Keratinocyte (primary cell): ENCODE data around the gene TFR2. TPM values are rescaled to one million over a fixed set of nuclear protein-coding genes. Genes with fewer than 3 reads are reported as not detected.
A peak's percentile ranks its signal among the peaks of the same experiment; 100 is the strongest.

ENCODE experiments used
- DNase-seq: peaks from one replicate; pipeline ENCODE4 v3.0.0-alpha.2; 2011; ENCODE audit warnings: low read depth, missing footprints, low spot score
- FAIRE-seq: peaks from 2 replicates; lab custom pipeline; 2011; peaks lifted over from hg19 to GRCh38; lab: Jason Lieb, UNC
- H2AFZ ChIP-seq: 2 replicates; pipeline ENCODE4 v1.6.0; 2012; ENCODE audit warnings: low read length, control low read depth, inconsistent platforms; ENCODE audit not compliant: control insufficient read depth
- H3K27ac ChIP-seq: 2 replicates; pipeline ENCODE4 v1.5.1; 2011; ENCODE audit warnings: low read length; ENCODE audit not compliant: control insufficient read depth, insufficient read depth
- H3K27me3 ChIP-seq: 3 replicates; pipeline ENCODE4 v1.6.0; 2011; ENCODE audit warnings: low read length; ENCODE audit not compliant: control insufficient read depth, insufficient read depth; ENCODE audit errors: extremely low read depth
- H3K36me3 ChIP-seq, 2 experiments: 2 replicates in 1 of 2; 3 replicates in 1 of 2; pipeline ENCODE4 v1.5.1; 2011; ENCODE audit warnings: low read length in 2 of 2, mild to moderate bottlenecking in 1 of 2; ENCODE audit not compliant: control insufficient read depth in 2 of 2, insufficient read depth in 2 of 2; ENCODE audit errors: extremely low read depth in 1 of 2
- H3K4me1 ChIP-seq: 3 replicates; pipeline ENCODE4 v1.5.1; 2011; ENCODE audit warnings: low read length; ENCODE audit not compliant: control insufficient read depth, insufficient read depth; ENCODE audit errors: extremely low read depth
- H3K4me2 ChIP-seq: 3 replicates; pipeline ENCODE4 v1.6.0; 2011; ENCODE audit warnings: low read depth, low read length; ENCODE audit not compliant: control insufficient read depth, insufficient read depth; ENCODE audit errors: extremely low read depth
- H3K4me3 ChIP-seq, 3 experiments: fragments of 200-600 bp in 1 of 3; sonication (generic) in 1 of 3; 2 replicates in 2 of 3; 3 replicates in 1 of 3; pipeline ENCODE4 v1.5.1; 2011 to 2016; ENCODE audit warnings: low read length in 3 of 3, mild to moderate bottlenecking in 3 of 3, control low read depth in 2 of 3, inconsistent platforms in 1 of 3, low read depth in 1 of 3, mixed read lengths in 1 of 3, mixed run types in 1 of 3, moderate library complexity in 1 of 3; ENCODE audit not compliant: control insufficient read depth in 2 of 3, insufficient read depth in 2 of 3; ENCODE audit errors: extremely low read depth in 1 of 3
- H3K79me2 ChIP-seq: 2 replicates; pipeline ENCODE4 v1.6.0; 2012; ENCODE audit warnings: low read length; ENCODE audit not compliant: control insufficient read depth, insufficient read depth
- H3K9ac ChIP-seq: 3 replicates; pipeline ENCODE4 v1.6.0; 2011; ENCODE audit warnings: low read length; ENCODE audit not compliant: control insufficient read depth, insufficient read depth; ENCODE audit errors: extremely low read depth
- H3K9me1 ChIP-seq: 3 replicates; pipeline ENCODE4 v1.6.0; 2011; ENCODE audit warnings: low read length; ENCODE audit not compliant: control insufficient read depth, insufficient read depth; ENCODE audit errors: extremely low read depth
- H3K9me3 ChIP-seq: 2 replicates; pipeline ENCODE4 v1.5.1; 2012; ENCODE audit warnings: low read depth, low read length; ENCODE audit not compliant: control insufficient read depth
- H4K20me1 ChIP-seq: 3 replicates; pipeline ENCODE4 v1.6.0; 2011; ENCODE audit warnings: low read length; ENCODE audit not compliant: control insufficient read depth, insufficient read depth; ENCODE audit errors: extremely low read depth
- EZH2 ChIP-seq: IDR thresholded peaks from one replicate; pipeline ENCODE4 v1.6.1; 2012; ENCODE audit warnings: inconsistent platforms, mild to moderate bottlenecking, low read length, moderate library complexity
- dilution Hi-C: fragments of 300-500 bp; cut with MboI; formaldehyde crosslinking; loops from one replicate; pipeline ENCODE4 v1.7.0; 2020; ENCODE audit warnings: low sequenced_read_pairs; ENCODE audit not compliant: extremely low pct_ligation_motif_present
- polyA plus RNA-seq, 5 experiments: library from polyadenylated mRNA; depleted of rRNA in 3 of 5; stranded (reverse) in 3 of 5; stranded (forward) in 1 of 5; unstranded in 1 of 5; fragments of >200 nt; gene quantifications; 1 replicate in 1 of 5; 2 replicates in 3 of 5; 3 replicates in 1 of 5; pipeline versions ENCODE4 v1.2.1 to v1.2.3, GENCODE V29; 2011 to 2012; ENCODE audit warnings: missing spikeins in 2 of 5, low read depth in 1 of 5, low replicate concordance in 1 of 5
- TF ChIP-seq, protein P1 (sequence below), 3 experiments: IDR thresholded peaks in 1 of 3; conservative IDR thresholded peaks in 1 of 3; optimal IDR thresholded peaks in 1 of 3; 2 replicates in 2 of 3; 3 replicates in 1 of 3; pipeline versions ENCODE3 to v1.5.1; 2011; ENCODE audit warnings: low read length in 3 of 3, mild to moderate bottlenecking in 3 of 3, moderate library complexity in 2 of 3, control low read depth in 1 of 3, inconsistent platforms in 1 of 3; ENCODE audit not compliant: insufficient read depth in 2 of 3; ENCODE audit errors: extremely low read depth in 1 of 3

TFR2 gene
- polyA plus RNA-seq, 1 donor (not counting 4 experiments of a cell fraction or from before 2014, with no cell fraction given): 0.12 TPM

GRCh38 chr7:100673302-100673941 lies 32.1 kb upstream of the TFR2 start, which contains the start of gene GNB2:
GNB2 (plus strand) TSS chr7:100673740; CDS start chr7:100676266, 2,526 bp downstream.
- peak within 1 kb of the TSS; percentile 91 for H3K4me2 ChIP-seq
- H3K4me3 ChIP-seq: peak within 1 kb of the TSS; percentile 70 to 97 (median 88)
- H3K9me1 ChIP-seq: no peaks in the 10 kb centered on the region
- TF ChIP-seq EZH2: no peak
- TF ChIP-seq, protein P1, sequence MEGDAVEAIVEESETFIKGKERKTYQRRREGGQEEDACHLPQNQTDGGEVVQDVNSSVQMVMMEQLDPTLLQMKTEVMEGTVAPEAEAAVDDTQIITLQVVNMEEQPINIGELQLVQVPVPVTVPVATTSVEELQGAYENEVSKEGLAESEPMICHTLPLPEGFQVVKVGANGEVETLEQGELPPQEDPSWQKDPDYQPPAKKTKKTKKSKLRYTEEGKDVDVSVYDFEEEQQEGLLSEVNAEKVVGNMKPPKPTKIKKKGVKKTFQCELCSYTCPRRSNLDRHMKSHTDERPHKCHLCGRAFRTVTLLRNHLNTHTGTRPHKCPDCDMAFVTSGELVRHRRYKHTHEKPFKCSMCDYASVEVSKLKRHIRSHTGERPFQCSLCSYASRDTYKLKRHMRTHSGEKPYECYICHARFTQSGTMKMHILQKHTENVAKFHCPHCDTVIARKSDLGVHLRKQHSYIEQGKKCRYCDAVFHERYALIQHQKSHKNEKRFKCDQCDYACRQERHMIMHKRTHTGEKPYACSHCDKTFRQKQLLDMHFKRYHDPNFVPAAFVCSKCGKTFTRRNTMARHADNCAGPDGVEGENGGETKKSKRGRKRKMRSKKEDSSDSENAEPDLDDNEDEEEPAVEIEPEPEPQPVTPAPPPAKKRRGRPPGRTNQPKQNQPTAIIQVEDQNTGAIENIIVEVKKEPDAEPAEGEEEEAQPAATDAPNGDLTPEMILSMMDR (optimal IDR thresholded peaks at IDR 0.05 in 1 of 3, IDR thresholded peaks at IDR 0.05 in 1 of 3, conservative IDR thresholded peaks at IDR 0.05 in 1 of 3; ENCODE audit: extremely low read depth in 1 of 3, insufficient read depth in 2 of 3, low read length in 3 of 3): no peak
- peak within 1 kb of the TSS; percentile 99 for H3K27ac ChIP-seq
- no peaks in the 10 kb centered on the region for H3K9me3 ChIP-seq
- FAIRE-seq: peak; percentile 86
- peaks cover 11 to 18% of the 10 kb centered on the region in 2 experiments for H3K36me3 ChIP-seq
- H3K9ac ChIP-seq: peak within 1 kb of the TSS; percentile 96
- H3K79me2 ChIP-seq: peaks cover 31% of the 10 kb centered on the region
- H4K20me1 ChIP-seq: no peaks in the 10 kb centered on the region
- peaks cover 4% of the 10 kb centered on the region for H3K4me1 ChIP-seq
- dilution Hi-C loops: no loop called here
- peak within 1 kb of the TSS; percentile 100 for H2AFZ ChIP-seq
- peak; percentile 93 for DNase-seq
- H3K27me3 ChIP-seq: no peaks in the 10 kb centered on the region

DNA sequence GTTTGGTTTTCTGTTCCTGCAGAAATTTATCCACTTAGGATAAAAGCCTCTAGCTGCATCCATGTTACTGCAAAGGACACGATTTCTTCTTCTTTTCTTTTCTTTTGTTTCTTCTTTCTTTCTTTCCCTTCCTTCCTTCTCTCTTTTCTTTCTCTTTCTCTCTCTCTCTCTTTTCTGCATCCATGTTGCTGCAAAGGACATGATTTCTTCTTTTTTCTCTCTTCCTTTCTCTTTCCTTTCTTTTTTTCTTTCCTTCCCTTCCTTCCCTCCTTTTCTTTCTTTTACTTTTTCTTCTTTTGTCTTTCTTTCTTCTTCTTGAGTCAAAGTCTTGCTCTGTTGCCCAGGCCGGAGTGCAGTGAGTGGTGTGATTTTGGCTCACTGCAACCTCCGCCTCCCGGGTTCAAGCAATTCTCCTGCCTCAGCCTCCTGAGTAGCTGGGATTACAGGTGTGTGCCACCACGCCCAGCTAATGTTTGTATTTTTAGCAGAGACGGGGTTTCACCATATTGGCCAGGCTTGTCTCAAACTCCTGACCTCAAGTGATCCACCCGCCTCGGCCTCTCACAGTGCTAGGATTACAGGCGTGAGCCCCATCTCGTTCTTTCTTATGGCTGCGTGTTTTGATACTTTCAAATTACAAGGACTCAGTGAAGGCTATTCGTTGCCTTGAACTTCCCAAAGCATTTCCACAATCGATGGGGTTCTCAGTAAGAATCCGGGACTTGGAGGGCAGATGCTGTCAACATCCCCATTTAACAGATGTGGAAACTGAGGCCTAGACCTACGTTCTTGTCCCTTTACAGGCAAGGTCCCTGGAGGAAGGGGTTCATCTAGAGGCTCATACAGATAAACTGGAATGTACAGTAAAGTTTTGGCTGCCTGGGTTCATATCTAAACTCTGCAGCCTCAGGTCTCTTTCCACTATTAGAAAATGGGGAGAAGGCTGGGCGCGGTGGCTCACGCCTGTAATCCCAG lies 30.3 kb upstream of the TFR2 start:
- Histone ChIP-seq H2AFZ (no peak overlapping the region), H3K79me2 (peaks cover 16% of the 10 kb centered on the region), H4K20me1 (no peaks in the 10 kb centered on the region), H3K4me3 (no peak overlapping the region), H3K9ac (no peak overlapping the region), H3K36me3 (peaks cover 2% of the 10 kb centered on the region in 2 experiments), H3K4me1 (peaks cover 4% of the 10 kb centered on the region), H3K4me2 (no peak overlapping the region), H3K9me3 (no peaks in the 10 kb centered on the region), H3K9me1 (no peaks in the 10 kb centered on the region), H3K27me3 (no peaks in the 10 kb centered on the region), H3K27ac (no peak overlapping the region)
- dilution Hi-C loops: no loop called here
- TF ChIP-seq EZH2: no peak
- TF ChIP-seq, protein P1 (optimal IDR thresholded peaks at IDR 0.05 in 1 of 3, IDR thresholded peaks at IDR 0.05 in 1 of 3, conservative IDR thresholded peaks at IDR 0.05 in 1 of 3; ENCODE audit: extremely low read depth in 1 of 3, insufficient read depth in 2 of 3, low read length in 3 of 3): no peak
- DNase-seq (no peak), FAIRE-seq (no peak)
